ENCODE measurements around the gene SLIT3.

GRCh38 chr5:168965638-168966037, 335.3 kb downstream of the SLIT3 start:
- TF ChIP-seq POLR2A (IDR thresholded peaks at IDR 0.05) (no peak), CTCF (IDR thresholded peaks at IDR 0.05) (no peak)
